Pancreas (tissue), 10 donors: ENCODE results near the gene SFTA2. TPM values are rescaled to one million over a fixed set of nuclear protein-coding genes. Genes with fewer than 3 reads are reported as not detected.

Source experiments
- ATAC-seq, 4 donors: fragments of 200-7000 bp; cut with Tn5 transposase; one replicate each; pipeline versions ENCODE4 v1.8.0 to v1.9.1; 2020; ENCODE audit warnings: mild to moderate bottlenecking in 4 of 4, moderate library complexity in 4 of 4
- DNase-seq, 6 donors: peaks; one replicate each; pipeline ENCODE4 v3.0.0-alpha.2; 2020
- FAIRE-seq: peaks from 2 replicates; lab custom pipeline; 2012; peaks lifted over from hg19 to GRCh38; lab: Jason Lieb, UNC
- H3K27ac ChIP-seq, 4 donors: fragments of 200-600 bp; sonication (generic); 1 replicate in 3 of 4; 2 replicates in 1 of 4; pipeline versions ENCODE4 v1.5.0 to v1.8.0; 2020
- H3K27me3 ChIP-seq, 4 donors: fragments of 200-600 bp; one replicate each; pipeline ENCODE4 v1.8.0; 2021
- H3K36me3 ChIP-seq, 3 donors: fragments of 200-600 bp; sonication (generic) in 1 of 3; one replicate each; pipeline versions ENCODE4 v1.5.0 to v1.8.0; 2020 to 2021
- H3K4me1 ChIP-seq, 3 donors: fragments of 200-600 bp; one replicate each; pipeline ENCODE4 v1.8.0; 2021
- H3K4me3 ChIP-seq, 4 donors: fragments of 200-600 bp; sonication (generic) in 2 of 4; one replicate each; pipeline versions ENCODE4 v1.5.0 to v1.8.0; 2020 to 2021
- H3K9me3 ChIP-seq, 4 donors: fragments of 200-600 bp; one replicate each; pipeline ENCODE4 v1.8.0; 2021
- WGBS, 2 donors: extraction: QIAGEN DNeasy Blood & Tissue Kit; methylation state at CpG; one replicate each; pipeline ENCODE4 v1.1.7; 2013; 5-methylcytosine and 5-hydroxymethylcytosine counted together
- intact Hi-C, 3 donors: fragments of 100-400 bp; cut with DNase I; formaldehyde crosslinking; loops; one replicate each; pipeline versions ENCODE4 v1.11.1 to v1.14.2; 2022
- polyA plus RNA-seq, 2 donors: library from polyadenylated mRNA; stranded (reverse); fragments of 200-250 nt; gene quantifications; one replicate each; pipeline ENCODE4 v1.2.3, GENCODE V29; 2013
- total RNA-seq, 6 donors: library from RNA; stranded (reverse); fragmentation: NEBNext Ultra II Directional in 4 of 6; extraction: Animal tissue kit (Norgen Biotek cat#: 25700) in 4 of 6; gene quantifications; one replicate each; pipeline versions ENCODE4 v1.2.1 to v1.2.4, GENCODE V29; 2021 to 2023
- TF ChIP-seq, protein P1 (sequence below), 4 donors: fragments of 200-600 bp; sonication (generic) in 3 of 4; IDR thresholded peaks; one replicate each; pipeline versions ENCODE4 v1.5.0 to v1.8.0; 2021; ENCODE audit warnings: antibody characterized with exemption in 4 of 4
- donor health status: healthy with polysubstance abuse.
- donor health status: DM: no; HTN: no; CAD: no; lungs with moderate emphysema.
- donor health status: DM: no; HTN: no; CAD: no.
- donor health status: control.
- donor health status: control.
- donor health status: Bipolar disorder and iron deficiency.
- donor health status: DM: yes; HTN: yes; CAD: no.
- donor health status: DM: no; HTN: no; CAD: no.
- donor health status: DM: no; HTN: no; CAD: no.
- donor health status: DM: yes; HTN: yes; CAD: no.

The SFTA2 gene
- total and polyA plus RNA-seq, 8 donors, result 0.83 to 22.9 (median 3.1) TPM

DNA sequence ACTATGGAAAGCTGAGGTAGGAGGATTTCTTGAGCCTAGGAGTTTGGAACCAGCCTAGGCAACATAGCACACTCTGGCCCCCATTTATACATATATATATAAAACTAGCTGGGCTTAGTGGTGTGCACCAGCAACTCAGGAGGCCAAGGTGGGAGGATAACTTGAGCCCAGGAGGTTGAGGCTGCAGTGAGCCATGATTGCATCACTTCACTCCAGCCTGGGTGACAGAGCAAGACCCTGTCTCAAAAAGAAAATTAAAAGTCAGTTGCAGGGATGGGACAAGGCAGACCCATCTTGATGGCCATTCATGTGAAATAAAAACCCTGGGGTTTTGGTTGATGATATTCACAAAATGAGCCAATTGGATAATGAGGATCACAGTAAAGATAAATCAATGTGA lies 30.5 kb downstream of the SFTA2 start:
- Histone ChIP-seq H3K4me1 (no peaks in the 10 kb centered on the region), H3K27ac (no peak overlapping the region), H3K4me3 (no peak overlapping the region), H3K36me3 (peaks cover 0 to 33% (median 20%) of the 10 kb centered on the region in 3 donors), H3K9me3 (no peaks in the 10 kb centered on the region), H3K27me3 (no peaks in the 10 kb centered on the region)
- intact Hi-C loops, result no loop called here
- DNase-seq (no peak), FAIRE-seq (no peak), ATAC-seq (no peak)
- TF ChIP-seq, protein P1, sequence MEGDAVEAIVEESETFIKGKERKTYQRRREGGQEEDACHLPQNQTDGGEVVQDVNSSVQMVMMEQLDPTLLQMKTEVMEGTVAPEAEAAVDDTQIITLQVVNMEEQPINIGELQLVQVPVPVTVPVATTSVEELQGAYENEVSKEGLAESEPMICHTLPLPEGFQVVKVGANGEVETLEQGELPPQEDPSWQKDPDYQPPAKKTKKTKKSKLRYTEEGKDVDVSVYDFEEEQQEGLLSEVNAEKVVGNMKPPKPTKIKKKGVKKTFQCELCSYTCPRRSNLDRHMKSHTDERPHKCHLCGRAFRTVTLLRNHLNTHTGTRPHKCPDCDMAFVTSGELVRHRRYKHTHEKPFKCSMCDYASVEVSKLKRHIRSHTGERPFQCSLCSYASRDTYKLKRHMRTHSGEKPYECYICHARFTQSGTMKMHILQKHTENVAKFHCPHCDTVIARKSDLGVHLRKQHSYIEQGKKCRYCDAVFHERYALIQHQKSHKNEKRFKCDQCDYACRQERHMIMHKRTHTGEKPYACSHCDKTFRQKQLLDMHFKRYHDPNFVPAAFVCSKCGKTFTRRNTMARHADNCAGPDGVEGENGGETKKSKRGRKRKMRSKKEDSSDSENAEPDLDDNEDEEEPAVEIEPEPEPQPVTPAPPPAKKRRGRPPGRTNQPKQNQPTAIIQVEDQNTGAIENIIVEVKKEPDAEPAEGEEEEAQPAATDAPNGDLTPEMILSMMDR (IDR thresholded peaks at IDR 0.05), result no peak

DNA sequence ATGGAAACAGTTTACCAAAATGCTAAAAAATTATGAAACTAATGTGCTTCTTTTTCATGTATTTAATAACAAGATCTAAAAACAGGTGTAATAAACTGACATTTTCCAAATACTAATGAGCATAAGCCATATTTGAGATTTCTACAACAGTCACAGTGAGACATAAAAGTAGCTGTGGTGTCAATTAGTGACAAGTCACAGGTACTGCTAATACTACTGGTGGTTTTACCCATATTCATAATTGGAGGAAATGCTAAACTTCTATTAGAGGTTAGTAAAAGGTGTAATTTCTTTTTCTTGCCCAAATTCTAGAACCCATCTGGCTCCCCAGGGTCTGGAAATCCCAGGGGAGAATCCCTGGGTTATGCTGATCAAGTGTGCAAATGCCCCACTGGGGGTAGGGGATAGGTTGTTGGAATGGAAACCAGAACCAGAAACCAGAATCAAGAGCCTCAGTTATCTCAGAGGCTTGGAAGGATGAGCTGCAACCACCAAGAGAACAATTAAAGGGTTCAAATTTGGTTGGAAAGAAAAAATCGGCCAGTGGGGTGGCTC lies 31.0 kb downstream of the SFTA2 start:
- TF ChIP-seq, protein P1 (IDR thresholded peaks at IDR 0.05), result no peak
- WGBS, 2 donors, result 55 to 71% methylated on average over 1 of the region's 1 CpG
- no peaks in the 10 kb centered on the region for H3K9me3 ChIP-seq
- DNase-seq (no peak), ATAC-seq (no peak), FAIRE-seq (no peak)
- no peaks in the 10 kb centered on the region for H3K27me3 ChIP-seq
- H3K4me1 ChIP-seq, result no peaks in the 10 kb centered on the region
- no peak overlapping the region for H3K4me3 ChIP-seq
- no peak overlapping the region for H3K27ac ChIP-seq
- intact Hi-C loops, result no loop called here
- H3K36me3 ChIP-seq, result peaks cover 0 to 38% (median 22%) of the 10 kb centered on the region in 3 donors

DNA sequence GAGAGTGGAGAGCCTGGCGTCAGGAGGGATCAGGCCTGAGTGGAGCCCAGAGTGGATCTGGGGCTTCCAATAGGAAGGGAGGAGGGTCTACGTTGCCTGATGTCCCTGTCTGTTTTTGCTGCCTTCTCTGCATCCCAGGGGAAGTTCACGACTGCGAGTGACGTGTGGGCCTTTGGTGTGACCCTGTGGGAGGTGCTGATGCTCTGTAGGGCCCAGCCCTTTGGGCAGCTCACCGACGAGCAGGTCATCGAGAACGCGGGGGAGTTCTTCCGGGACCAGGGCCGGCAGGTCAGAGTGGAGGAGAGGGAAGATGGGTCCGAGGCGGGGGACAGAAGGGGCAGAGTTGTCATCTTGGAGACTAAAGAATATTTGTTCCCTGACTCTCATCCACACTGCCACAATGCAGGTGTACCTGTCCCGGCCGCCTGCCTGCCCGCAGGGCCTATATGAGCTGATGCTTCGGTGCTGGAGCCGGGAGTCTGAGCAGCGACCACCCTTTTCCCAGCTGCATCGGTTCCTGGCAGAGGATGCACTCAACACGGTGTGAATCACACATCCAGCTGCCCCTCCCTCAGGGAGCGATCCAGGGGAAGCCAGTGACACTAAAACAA lies 33.1 kb downstream of the SFTA2 start:
- no peak overlapping the region for H3K27ac ChIP-seq
- WGBS, 2 donors, result 82 to 83% methylated on average over 23 of the region's 23 CpGs
- no peaks in the 10 kb centered on the region for H3K4me1 ChIP-seq
- H3K9me3 ChIP-seq, result no peaks in the 10 kb centered on the region
- intact Hi-C loops, result no loop called here
- ATAC-seq (no peak), FAIRE-seq (no peak), DNase-seq (peak in 2 of 6 donors; percentile 14 to 36)
- no peaks in the 10 kb centered on the region for H3K27me3 ChIP-seq
- H3K4me3 ChIP-seq, result no peak overlapping the region
- TF ChIP-seq, protein P1 (IDR thresholded peaks at IDR 0.05), result no peak
- peaks cover 0 to 58% (median 27%) of the 10 kb centered on the region in 3 donors for H3K36me3 ChIP-seq

DNA sequence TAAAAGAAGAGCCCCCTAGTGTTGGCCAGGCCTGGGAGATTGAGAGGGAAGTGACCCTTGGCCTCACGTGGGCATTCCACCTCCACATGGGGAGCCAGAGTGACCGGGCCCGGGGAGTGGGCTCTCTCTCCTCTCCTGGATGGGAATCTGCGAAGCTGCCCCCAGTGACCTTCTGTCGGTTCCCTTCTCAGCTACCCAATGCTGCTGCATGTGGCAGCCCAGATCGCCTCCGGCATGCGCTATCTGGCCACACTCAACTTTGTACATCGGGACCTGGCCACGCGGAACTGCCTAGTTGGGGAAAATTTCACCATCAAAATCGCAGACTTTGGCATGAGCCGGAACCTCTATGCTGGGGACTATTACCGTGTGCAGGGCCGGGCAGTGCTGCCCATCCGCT lies 34.1 kb downstream of the SFTA2 start:
- no peak for DNase-seq
- no peak for FAIRE-seq
- no peak for ATAC-seq

More for the DNA sequence above, 34.1 kb downstream of the SFTA2 start:
- Histone ChIP-seq H3K9me3 (no peaks in the 10 kb centered on the region), H3K27me3 (no peaks in the 10 kb centered on the region), H3K4me1 (no peaks in the 10 kb centered on the region), H3K4me3 (no peak overlapping the region), H3K36me3 (peaks cover 0 to 66% (median 28%) of the 10 kb centered on the region in 3 donors), H3K27ac (no peak overlapping the region)
- TF ChIP-seq, protein P1 (IDR thresholded peaks at IDR 0.05), result no peak
- WGBS, 2 donors, result 88 to 89% methylated on average over 16 of the region's 16 CpGs
- intact Hi-C loops, result no loop called here
